Pancreas (tissue), 10 donors: ENCODE data around the gene OR2T5. TPM values are rescaled to one million over a fixed set of nuclear protein-coding genes. Genes with fewer than 3 reads are reported as not detected.
"Not testable (repeated sequence)": the region's sequence is repeated elsewhere in the genome, so short reads cannot be mapped to it uniquely, and the experiment has no call there.

Experiments used
- ATAC-seq, 4 donors: fragments of 200-7000 bp; cut with Tn5 transposase; one replicate each; pipeline versions ENCODE4 v1.8.0 to v1.9.1; 2020; ENCODE audit warnings: mild to moderate bottlenecking in 4 of 4, moderate library complexity in 4 of 4
- DNase-seq, 6 donors: peaks; one replicate each; pipeline ENCODE4 v3.0.0-alpha.2; 2020
- FAIRE-seq: peaks from 2 replicates; lab custom pipeline; 2012; peaks lifted over from hg19 to GRCh38; lab: Jason Lieb, UNC
- H3K27ac ChIP-seq, 4 donors: fragments of 200-600 bp; sonication (generic); 1 replicate in 3 of 4; 2 replicates in 1 of 4; pipeline versions ENCODE4 v1.5.0 to v1.8.0; 2020
- H3K27me3 ChIP-seq, 4 donors: fragments of 200-600 bp; one replicate each; pipeline ENCODE4 v1.8.0; 2021
- H3K36me3 ChIP-seq, 3 donors: fragments of 200-600 bp; sonication (generic) in 1 of 3; one replicate each; pipeline versions ENCODE4 v1.5.0 to v1.8.0; 2020 to 2021
- H3K4me1 ChIP-seq, 3 donors: fragments of 200-600 bp; one replicate each; pipeline ENCODE4 v1.8.0; 2021
- H3K4me3 ChIP-seq, 4 donors: fragments of 200-600 bp; sonication (generic) in 2 of 4; one replicate each; pipeline versions ENCODE4 v1.5.0 to v1.8.0; 2020 to 2021
- H3K9me3 ChIP-seq, 4 donors: fragments of 200-600 bp; one replicate each; pipeline ENCODE4 v1.8.0; 2021
- WGBS, 2 donors: extraction: QIAGEN DNeasy Blood & Tissue Kit; methylation state at CpG; one replicate each; pipeline ENCODE4 v1.1.7; 2013; 5-methylcytosine and 5-hydroxymethylcytosine counted together
- intact Hi-C, 3 donors: fragments of 100-400 bp; cut with DNase I; formaldehyde crosslinking; loops; one replicate each; pipeline versions ENCODE4 v1.11.1 to v1.14.2; 2022
- polyA plus RNA-seq, 2 donors: library from polyadenylated mRNA; stranded (reverse); fragments of 200-250 nt; gene quantifications; one replicate each; pipeline ENCODE4 v1.2.3, GENCODE V29; 2013
- total RNA-seq, 6 donors: library from RNA; stranded (reverse); fragmentation: NEBNext Ultra II Directional in 4 of 6; extraction: Animal tissue kit (Norgen Biotek cat#: 25700) in 4 of 6; gene quantifications; one replicate each; pipeline versions ENCODE4 v1.2.1 to v1.2.4, GENCODE V29; 2021 to 2023
- donor health status: healthy with polysubstance abuse.
- donor health status: DM: no; HTN: no; CAD: no; lungs with moderate emphysema.
- donor health status: DM: no; HTN: no; CAD: no.
- donor health status: control.
- donor health status: control.
- donor health status: Bipolar disorder and iron deficiency.
- donor health status: DM: yes; HTN: yes; CAD: no.
- donor health status: DM: no; HTN: no; CAD: no.
- donor health status: DM: no; HTN: no; CAD: no.
- donor health status: DM: yes; HTN: yes; CAD: no.

The OR2T5 gene
- total RNA-seq: not detected
- polyA plus RNA-seq: not detected

DNA sequence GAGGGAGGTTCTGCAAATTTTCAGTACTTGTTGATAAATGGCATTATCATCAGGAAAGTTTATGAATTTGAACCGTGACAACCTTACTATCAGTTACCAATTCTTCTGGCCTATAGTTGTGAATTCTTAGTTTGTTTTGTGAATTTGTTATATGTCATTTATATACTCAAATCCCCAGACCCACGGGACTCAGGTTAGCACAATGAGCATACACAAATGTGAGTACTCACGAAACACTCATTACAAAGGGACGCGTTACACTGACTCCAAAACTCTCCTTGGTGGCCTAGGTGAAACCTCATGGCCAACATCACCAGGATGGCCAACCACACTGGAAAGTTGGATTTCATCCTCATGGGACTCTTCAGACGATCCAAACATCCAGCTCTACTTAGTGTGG is at the start of gene OR2T5:
Gene OR2T5 (plus strand): TSS at position 301 of the 400 bp plus-strand sequence. CDS start 0 bp downstream, at position 301.
- intact Hi-C loops, H3K9me3 ChIP-seq, H3K4me1 ChIP-seq, H3K36me3 ChIP-seq, H3K27ac ChIP-seq, DNase-seq, H3K4me3 ChIP-seq, FAIRE-seq, ATAC-seq, H3K27me3 ChIP-seq: not testable (repeated sequence)
- WGBS, 2 donors: 63 to 78% methylated on average over 5 of the region's 6 CpGs

GRCh38 chr1:248438668-248439067 is 49.7 kb upstream of the OR2T5 start:
- 24 to 40% methylated on average over 1 of the region's 1 CpG for WGBS, 2 donors
- H3K27ac ChIP-seq, H3K36me3 ChIP-seq, H3K4me1 ChIP-seq, DNase-seq, FAIRE-seq, intact Hi-C loops, ATAC-seq, H3K4me3 ChIP-seq, H3K27me3 ChIP-seq, H3K9me3 ChIP-seq: not testable (repeated sequence)

DNA sequence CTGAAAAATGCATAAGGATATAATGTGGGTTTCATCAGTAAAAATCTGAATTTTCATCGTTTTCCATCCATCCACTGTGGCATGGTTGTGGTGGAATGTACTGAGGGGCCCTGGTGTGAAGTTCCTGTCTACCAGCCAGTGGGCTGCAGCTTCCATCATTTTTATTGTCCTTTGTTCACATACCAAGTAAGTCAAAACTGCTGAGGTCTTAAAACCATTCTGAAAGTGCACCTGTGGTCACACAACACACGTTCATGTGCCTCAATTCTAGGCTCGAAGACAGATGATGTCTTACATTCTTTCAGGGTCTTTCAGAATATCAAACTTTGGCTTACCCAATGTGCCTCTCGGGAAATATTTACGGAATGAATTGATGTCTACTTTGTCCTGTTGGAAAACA is 49.1 kb upstream of the OR2T5 start:
- DNase-seq, H3K4me3 ChIP-seq, H3K9me3 ChIP-seq, ATAC-seq, H3K27me3 ChIP-seq, FAIRE-seq, H3K36me3 ChIP-seq, intact Hi-C loops, H3K27ac ChIP-seq, H3K4me1 ChIP-seq: not testable (repeated sequence)
- 32 to 50% methylated on average over 5 of the region's 5 CpGs for WGBS, 2 donors

- H3K36me3 ChIP-seq, H3K4me3 ChIP-seq, H3K27ac ChIP-seq, intact Hi-C loops, DNase-seq, FAIRE-seq, H3K27me3 ChIP-seq, H3K9me3 ChIP-seq, H3K4me1 ChIP-seq, ATAC-seq: not testable (repeated sequence)
- WGBS, 2 donors: 28 to 31% methylated on average over 1 of the region's 2 CpGs
These were observed 45.7 kb upstream of the OR2T5 start for GRCh38 chr1:248442500-248443277.

- ATAC-seq, FAIRE-seq, H3K27ac ChIP-seq, DNase-seq, H3K4me1 ChIP-seq, intact Hi-C loops, H3K36me3 ChIP-seq, H3K9me3 ChIP-seq, H3K27me3 ChIP-seq, H3K4me3 ChIP-seq: not testable (repeated sequence)
- 48 to 64% methylated on average over 4 of the region's 4 CpGs for WGBS, 2 donors
These were observed 43.8 kb upstream of the OR2T5 start for GRCh38 chr1:248444603-248445002.

DNA sequence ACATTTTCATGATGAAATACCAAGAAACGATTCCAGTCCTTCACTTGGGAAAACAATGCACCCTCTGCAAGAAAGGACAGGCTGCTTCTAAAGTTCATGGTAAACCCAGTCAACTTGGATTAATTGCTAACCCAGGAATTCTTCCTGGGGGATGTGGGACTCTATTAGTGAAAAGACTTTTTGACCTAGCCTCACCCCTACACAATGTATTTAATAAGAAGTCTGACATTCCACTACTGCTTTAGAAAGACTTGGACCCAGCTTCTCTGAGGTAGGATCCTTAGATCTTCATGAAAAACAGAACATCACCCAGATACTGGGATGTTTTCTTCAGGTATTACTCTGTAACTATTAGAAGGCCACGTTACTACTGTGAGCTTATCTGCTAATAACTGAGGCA is 43.0 kb upstream of the OR2T5 start, which contains the start of gene OR2T2:
Gene OR2T2 (plus strand): TSS at position 239 of the 400 bp plus-strand sequence. CDS start 7,161 bp downstream, outside the sequence.
- H3K27ac ChIP-seq, H3K4me1 ChIP-seq, H3K27me3 ChIP-seq, H3K4me3 ChIP-seq, ATAC-seq, FAIRE-seq, intact Hi-C loops, H3K9me3 ChIP-seq, DNase-seq, H3K36me3 ChIP-seq: not testable (repeated sequence)
- no CpG with 5 or more reads among the region's 2 CpGs for WGBS, 2 donors

- H3K27ac ChIP-seq, H3K36me3 ChIP-seq, intact Hi-C loops, H3K27me3 ChIP-seq, ATAC-seq, H3K9me3 ChIP-seq, H3K4me3 ChIP-seq, FAIRE-seq, H3K4me1 ChIP-seq, DNase-seq: not testable (repeated sequence)
- WGBS, 2 donors: no CpG with 5 or more reads among the region's 4 CpGs
These were observed 39.8 kb upstream of the OR2T5 start for GRCh38 chr1:248448409-248449074.

DNA sequence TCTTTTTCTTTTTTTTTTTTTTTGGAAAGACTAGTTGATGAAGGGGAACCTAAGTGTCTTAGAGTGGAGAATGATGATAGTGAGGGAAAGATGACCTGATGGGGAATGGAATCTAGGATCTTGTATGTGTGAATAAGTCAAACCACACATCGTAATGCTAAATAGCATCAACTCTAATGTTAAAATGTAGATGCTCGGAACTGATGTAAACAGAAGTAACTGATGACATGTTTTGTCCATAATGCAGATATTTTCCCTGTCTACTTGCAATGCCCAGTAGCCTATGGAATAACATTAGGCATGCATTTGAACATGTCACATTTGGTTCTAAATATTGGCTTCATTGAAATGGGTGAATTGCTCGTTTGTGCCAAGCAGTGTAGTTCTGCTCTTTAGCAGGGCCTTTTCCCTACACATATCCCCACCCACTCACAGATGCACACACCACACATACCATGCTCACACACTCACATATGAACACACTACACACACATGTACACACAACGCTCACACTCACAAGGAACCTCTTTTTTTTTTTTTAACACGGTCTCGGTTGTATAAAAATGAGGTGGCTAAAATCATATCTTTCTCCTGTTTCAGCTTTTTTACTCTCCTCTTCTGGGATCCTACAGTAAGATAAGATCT is 38.4 kb upstream of the OR2T5 start:
- intact Hi-C loops, DNase-seq: not testable (repeated sequence)

DNA sequence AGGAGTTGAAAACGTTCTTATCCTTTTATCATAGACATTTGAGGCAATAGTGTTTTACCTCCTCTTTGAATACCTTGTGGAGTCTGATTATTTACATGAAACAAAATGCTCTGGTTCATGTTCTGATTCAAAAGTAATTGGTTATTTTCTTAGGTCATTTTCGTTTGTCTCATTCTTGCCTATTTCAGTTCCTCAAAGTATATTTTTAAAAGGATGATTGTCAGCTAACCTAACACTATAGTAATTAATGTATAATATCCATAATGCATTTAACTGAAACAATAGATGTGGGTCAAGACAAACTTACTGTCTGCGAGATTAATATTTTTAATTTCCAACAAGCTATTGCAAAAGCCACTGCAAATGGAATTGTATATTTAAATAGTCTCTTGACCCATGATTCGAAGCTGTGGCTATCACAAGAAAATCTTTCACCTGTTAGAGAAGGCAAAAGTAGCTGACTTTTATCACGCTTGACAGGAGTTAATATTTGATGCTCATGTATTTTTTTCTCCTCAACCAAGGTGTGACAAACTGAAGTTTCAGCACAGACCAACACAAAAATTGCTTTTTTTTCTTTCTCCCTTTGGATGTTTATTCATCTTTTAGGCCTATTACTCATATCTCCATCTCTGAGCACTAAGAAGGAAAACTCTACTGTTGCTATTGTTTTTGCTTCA is 37.8 kb upstream of the OR2T5 start:
- H3K9me3 ChIP-seq, FAIRE-seq, H3K27ac ChIP-seq, ATAC-seq, H3K4me3 ChIP-seq, intact Hi-C loops, DNase-seq, H3K36me3 ChIP-seq, H3K27me3 ChIP-seq, H3K4me1 ChIP-seq: not testable (repeated sequence)
- 22 to 36% methylated on average over 2 of the region's 5 CpGs for WGBS, 2 donors

More for the DNA sequence above, 38.4 kb upstream of the OR2T5 start:
- not testable (repeated sequence) for ATAC-seq, H3K36me3 ChIP-seq, H3K27ac ChIP-seq, H3K9me3 ChIP-seq, H3K4me3 ChIP-seq, H3K4me1 ChIP-seq, H3K27me3 ChIP-seq, FAIRE-seq
- WGBS, 2 donors: 71 to 78% methylated on average over 5 of the region's 6 CpGs

DNA sequence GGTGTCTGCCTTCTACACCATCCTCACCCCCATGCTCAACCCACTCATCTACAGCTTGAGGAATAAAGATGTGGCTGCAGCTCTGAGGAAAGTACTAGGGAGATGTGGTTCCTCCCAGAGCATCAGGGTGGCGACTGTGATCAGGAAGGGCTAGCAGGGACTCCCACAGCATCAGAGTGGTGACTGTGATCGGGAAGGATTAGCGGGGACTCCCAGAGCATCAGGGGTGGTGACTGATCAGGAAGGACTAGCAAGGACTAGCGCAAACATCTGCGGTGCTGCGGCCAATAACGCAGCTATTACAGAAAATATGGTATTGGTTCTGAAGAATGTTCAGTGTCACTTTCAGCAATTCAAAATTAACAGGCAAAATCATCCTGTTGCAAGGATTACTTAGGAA is 34.8 kb upstream of the OR2T5 start:
- FAIRE-seq, H3K4me3 ChIP-seq, ATAC-seq, H3K4me1 ChIP-seq, intact Hi-C loops, H3K27me3 ChIP-seq, H3K36me3 ChIP-seq, H3K9me3 ChIP-seq, H3K27ac ChIP-seq, DNase-seq: not testable (repeated sequence)
- 76 to 77% methylated on average over 7 of the region's 7 CpGs for WGBS, 2 donors

DNA sequence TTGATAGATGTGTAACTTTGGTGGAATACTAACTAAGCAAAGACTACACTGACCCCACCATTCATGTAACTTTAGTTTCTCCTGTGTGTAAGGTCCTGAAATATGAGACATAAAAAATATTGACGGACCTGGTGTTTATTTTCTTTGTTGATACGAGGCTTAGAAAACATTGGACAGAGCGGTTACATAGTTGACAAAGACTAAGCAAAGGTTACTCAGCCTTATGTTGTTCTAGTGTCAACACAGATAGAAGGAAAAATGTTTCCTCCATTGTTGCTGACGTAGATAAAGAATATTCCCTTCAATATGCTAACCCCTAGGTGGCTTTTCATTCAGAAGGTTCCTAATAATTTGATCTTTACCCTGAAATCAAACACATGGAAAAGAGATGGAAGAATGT is 33.3 kb upstream of the OR2T5 start:
- H3K27me3 ChIP-seq, H3K4me3 ChIP-seq, DNase-seq, intact Hi-C loops, H3K4me1 ChIP-seq, H3K27ac ChIP-seq, H3K9me3 ChIP-seq, H3K36me3 ChIP-seq: not testable (repeated sequence)
- FAIRE-seq (peak; percentile 83), ATAC-seq (peak; percentile 40 to 86 (median 64))
- 6 to 26% methylated on average over 1 of the region's 4 CpGs for WGBS, 2 donors
